Measurements from ENCODE around the gene SMTN. TPM values are rescaled to one million over a fixed set of nuclear protein-coding genes. Genes with fewer than 3 reads are reported as not detected.
A peak's percentile ranks its signal among the peaks of the same experiment; 100 is the strongest.
"Not testable (repeated sequence)": the region's sequence is repeated elsewhere in the genome, so short reads cannot be mapped to it uniquely, and the experiment has no call there.

SMTN gene
- total and polyA plus RNA-seq, 7 donors, result 23.8 to 1,789 (median 987) TPM

DNA sequence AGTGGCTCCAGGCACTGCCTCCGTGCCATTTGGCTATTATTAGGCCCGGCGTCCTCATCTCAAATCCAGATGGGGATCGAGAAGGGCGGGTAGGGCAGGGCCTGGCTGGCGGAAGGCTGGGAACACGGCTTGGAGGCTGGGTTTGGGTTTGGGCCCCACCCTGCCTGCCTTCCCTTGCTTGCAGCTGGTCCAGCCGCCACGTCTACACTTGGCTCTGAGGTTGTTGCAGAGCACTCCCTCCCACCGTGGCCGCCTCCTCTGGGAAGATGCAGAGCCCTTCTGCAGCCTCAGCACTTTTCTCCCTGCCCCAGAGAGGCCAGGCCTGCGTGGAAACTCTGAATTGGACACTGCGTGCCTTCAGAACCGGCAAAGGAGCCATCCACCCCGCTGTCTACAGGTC is 5.2 kb upstream of the SMTN start:
- DNase-seq, result peak; percentile 93
- Histone ChIP-seq H3K9me3 (no peaks in the 10 kb centered on the region), H3K4me1 (peaks cover 0 to 21% (median 19%) of the 10 kb centered on the region in 4 donors), H3K36me3 (no peaks in the 10 kb centered on the region), H3K27ac (peak overlapping the region; percentile 61 to 74 (median 72)), H3K4me3 (no peak overlapping the region), H3K27me3 (no peaks in the 10 kb centered on the region)
- TF ChIP-seq POLR2AphosphoS5 (IDR thresholded peaks at IDR 0.05) (peak in 2 of 4 donors; percentile 28 to 51), POLR2A (IDR thresholded peaks at IDR 0.05) (no peak)
- TF ChIP-seq, protein P1, sequence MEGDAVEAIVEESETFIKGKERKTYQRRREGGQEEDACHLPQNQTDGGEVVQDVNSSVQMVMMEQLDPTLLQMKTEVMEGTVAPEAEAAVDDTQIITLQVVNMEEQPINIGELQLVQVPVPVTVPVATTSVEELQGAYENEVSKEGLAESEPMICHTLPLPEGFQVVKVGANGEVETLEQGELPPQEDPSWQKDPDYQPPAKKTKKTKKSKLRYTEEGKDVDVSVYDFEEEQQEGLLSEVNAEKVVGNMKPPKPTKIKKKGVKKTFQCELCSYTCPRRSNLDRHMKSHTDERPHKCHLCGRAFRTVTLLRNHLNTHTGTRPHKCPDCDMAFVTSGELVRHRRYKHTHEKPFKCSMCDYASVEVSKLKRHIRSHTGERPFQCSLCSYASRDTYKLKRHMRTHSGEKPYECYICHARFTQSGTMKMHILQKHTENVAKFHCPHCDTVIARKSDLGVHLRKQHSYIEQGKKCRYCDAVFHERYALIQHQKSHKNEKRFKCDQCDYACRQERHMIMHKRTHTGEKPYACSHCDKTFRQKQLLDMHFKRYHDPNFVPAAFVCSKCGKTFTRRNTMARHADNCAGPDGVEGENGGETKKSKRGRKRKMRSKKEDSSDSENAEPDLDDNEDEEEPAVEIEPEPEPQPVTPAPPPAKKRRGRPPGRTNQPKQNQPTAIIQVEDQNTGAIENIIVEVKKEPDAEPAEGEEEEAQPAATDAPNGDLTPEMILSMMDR (IDR thresholded peaks at IDR 0.05), result no peak
- intact Hi-C loops (cut with DNase I), result no loop called here
- 71 to 76% methylated on average over 15 of the region's 15 CpGs for WGBS, 2 donors

DNA sequence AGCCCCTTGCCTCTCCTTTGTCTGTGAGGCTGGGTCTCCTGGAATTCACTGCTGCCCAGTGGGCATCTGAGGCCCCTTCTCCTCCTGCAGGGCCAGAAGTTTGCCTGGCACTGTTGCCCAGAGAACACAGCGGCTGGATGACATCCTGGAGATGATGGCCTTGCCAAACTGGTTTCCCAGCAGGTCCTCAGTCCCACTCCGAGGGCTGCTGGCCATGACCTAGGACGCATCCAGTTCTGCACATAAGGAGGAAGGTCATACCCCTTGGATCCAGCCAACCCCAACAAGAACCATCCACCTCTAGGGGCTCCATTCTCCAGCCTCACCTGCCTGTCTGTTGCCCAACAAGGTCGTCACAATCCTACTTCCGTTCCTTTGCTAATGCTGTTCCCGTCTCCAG is 3.4 kb upstream of the SMTN start:
- 69 to 85% methylated on average over 6 of the region's 6 CpGs for WGBS, 2 donors
- peaks cover 0 to 34% (median 30%) of the 10 kb centered on the region in 4 donors for H3K4me1 ChIP-seq
- H3K9me3 ChIP-seq, result no peaks in the 10 kb centered on the region
- DNase-seq, result no peak
- intact Hi-C loops (cut with DNase I), result no loop called here
- no peaks in the 10 kb centered on the region for H3K36me3 ChIP-seq
- no peaks in the 10 kb centered on the region for H3K27me3 ChIP-seq
- H3K27ac ChIP-seq, result no peak overlapping the region
- TF ChIP-seq EP300 (IDR thresholded peaks at IDR 0.05), result no peak
- no peak for TF ChIP-seq POLR2AphosphoS5 (IDR thresholded peaks at IDR 0.05)
- no peak for TF ChIP-seq POLR2A (IDR thresholded peaks at IDR 0.05)
- TF ChIP-seq, protein P1 (IDR thresholded peaks at IDR 0.05), result no peak
- H3K4me3 ChIP-seq, result no peak overlapping the region

DNA sequence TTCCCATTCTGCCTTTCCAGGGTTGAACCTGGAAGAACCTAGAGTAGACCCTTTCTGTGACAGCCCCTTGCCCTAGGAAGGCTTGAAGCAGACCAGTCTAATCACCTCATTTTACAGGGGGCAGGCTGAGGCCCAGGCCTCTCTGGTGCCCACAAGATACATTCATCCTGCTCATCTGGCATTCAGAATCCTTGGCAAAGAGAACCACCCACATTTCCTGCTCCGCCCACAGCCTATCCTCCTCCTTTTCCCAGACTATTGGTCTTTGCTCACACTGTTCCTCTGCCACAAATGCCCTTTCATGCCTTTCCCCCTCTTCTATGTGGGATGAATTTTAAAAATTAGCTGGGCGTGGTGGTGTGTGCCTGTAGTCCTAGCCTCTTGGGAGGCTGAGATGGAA is 2.7 kb upstream of the SMTN start:
- H3K36me3 ChIP-seq; H3K27me3 ChIP-seq; DNase-seq; H3K9me3 ChIP-seq; H3K4me3 ChIP-seq; intact Hi-C loops (cut with DNase I): not testable (repeated sequence)
- WGBS, 2 donors, result 23 to 60% methylated on average over 2 of the region's 2 CpGs
- Histone ChIP-seq H3K4me1 (peaks cover 0 to 41% (median 37%) of the 10 kb centered on the region in 4 donors), H3K27ac (peak overlapping the region in 1 of 4 donors; percentile 25)

DNA sequence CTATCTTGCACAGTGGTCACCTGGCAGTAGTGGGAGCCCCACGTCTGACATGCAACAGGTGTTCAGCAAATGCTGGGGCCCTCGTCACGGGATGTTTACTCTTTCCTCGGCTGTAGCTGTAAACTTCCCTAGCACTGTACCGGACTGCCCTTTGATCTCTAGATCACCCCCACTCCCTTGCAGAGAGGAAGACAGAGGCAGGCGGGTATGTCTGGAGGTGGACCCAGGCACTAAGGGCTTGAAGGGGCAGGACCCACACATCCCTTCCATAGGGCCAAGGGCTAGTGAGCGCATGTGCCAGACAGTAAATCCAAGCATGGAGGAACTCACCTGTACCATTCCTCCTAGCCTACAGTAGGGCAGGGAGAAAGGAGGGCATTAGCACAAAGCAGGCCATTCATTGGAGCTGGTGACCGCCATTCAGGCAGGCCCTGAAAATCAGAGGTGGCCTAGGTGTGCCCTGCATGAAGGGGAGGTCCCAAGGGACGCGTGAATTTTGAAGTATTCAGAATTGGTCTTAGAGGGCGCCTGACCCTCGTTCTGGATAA is 1.9 kb upstream of the SMTN start:
- WGBS, 2 donors, result 16 to 66% methylated on average over 12 of the region's 12 CpGs
- Histone ChIP-seq H3K4me3 (no peak overlapping the region), H3K36me3 (no peaks in the 10 kb centered on the region), H3K9me3 (no peaks in the 10 kb centered on the region), H3K4me1 (peaks cover 0 to 48% (median 45%) of the 10 kb centered on the region in 4 donors), H3K27ac (peak overlapping the region in 2 of 4 donors; percentile 8 to 25), H3K27me3 (no peaks in the 10 kb centered on the region)
- no peak for TF ChIP-seq POLR2A (IDR thresholded peaks at IDR 0.05)
- TF ChIP-seq, protein P1 (IDR thresholded peaks at IDR 0.05), result no peak
- no peak for TF ChIP-seq EP300 (IDR thresholded peaks at IDR 0.05)
- TF ChIP-seq POLR2AphosphoS5 (IDR thresholded peaks at IDR 0.05), result peak in 1 of 4 donors; percentile 24
- no peak for DNase-seq
- intact Hi-C loops (cut with DNase I), result no loop called here

DNA sequence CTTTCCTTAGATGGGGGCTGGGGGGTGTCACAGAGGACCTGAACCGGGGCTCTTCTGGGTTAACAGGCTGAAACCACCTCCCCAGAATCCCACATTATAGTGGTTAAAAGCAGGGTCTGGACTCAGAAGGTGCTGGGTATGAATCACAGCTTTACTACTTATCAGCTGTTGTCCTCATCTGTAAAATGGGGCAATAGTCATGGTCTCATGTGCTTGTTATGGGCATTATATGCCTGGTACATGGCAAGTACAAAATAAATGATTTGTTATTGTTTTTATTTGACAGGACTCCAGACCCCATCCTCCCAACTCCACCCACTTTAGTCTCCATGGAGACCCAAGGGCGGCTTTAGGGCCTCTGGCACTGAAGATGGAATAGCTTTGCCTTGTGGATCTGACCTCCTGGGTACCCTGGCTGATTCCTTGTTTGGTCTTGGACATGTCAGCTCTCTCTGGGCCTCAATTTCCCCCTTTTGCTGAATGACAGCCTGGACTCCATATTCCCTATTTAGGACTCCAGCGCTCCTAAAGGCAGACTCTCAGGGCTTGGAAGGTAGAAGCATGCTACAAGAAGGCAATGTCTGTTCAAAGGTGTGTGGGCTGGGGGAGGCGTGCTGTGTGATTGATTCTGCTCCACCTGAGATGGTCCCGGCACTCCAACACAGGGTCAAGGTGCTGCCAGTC is 812 bp upstream of the SMTN start:
- intact Hi-C loops (cut with DNase I), result no loop called here
- TF ChIP-seq EP300 (IDR thresholded peaks at IDR 0.05) (no peak), POLR2A (IDR thresholded peaks at IDR 0.05) (no peak), POLR2AphosphoS5 (IDR thresholded peaks at IDR 0.05) (no peak)
- TF ChIP-seq, protein P1 (IDR thresholded peaks at IDR 0.05), result no peak
- H3K27ac ChIP-seq, result peak overlapping the region; percentile 96 to 100 (median 99)
- 24 to 31% methylated on average over 5 of the region's 5 CpGs for WGBS, 2 donors
- no peaks in the 10 kb centered on the region for H3K27me3 ChIP-seq
- H3K9me3 ChIP-seq, result no peaks in the 10 kb centered on the region
- no peak for DNase-seq
- peak overlapping the region; percentile 67 to 82 (median 80) for H3K4me3 ChIP-seq
- no peaks in the 10 kb centered on the region for H3K36me3 ChIP-seq
- peaks cover 0 to 51% (median 50%) of the 10 kb centered on the region in 4 donors for H3K4me1 ChIP-seq
